HCT116 (cell line): ENCODE data around the gene RGS7. TPM values are rescaled to one million over a fixed set of nuclear protein-coding genes. Genes with fewer than 3 reads are reported as not detected.

Experiments
- ATAC-seq: fragments of 200-7000 bp; cut with Tn5 transposase; 2 replicates; pipeline ENCODE4 v1.9.1; 2020; ENCODE audit warnings: mild to moderate bottlenecking, moderate library complexity
- BruUV-seq: library from RNA; stranded (reverse); fragments of 400-500 nt; replicated peaks from 2 replicates; lab custom pipeline; 2021; lab: Mats Ljungman, UMichigan
- CTCF ChIA-PET: fragments of 300-600 bp; sonication (Branson Sonifier 250); formaldehyde crosslinking; loops from one replicate; lab custom pipeline; 2021; ENCODE audit warnings: antibody characterized with exemption; lab: Charles Lee
- POLR2A ChIA-PET: fragments of 300-600, 350-600 bp; sonication (Branson Sonifier 250); formaldehyde crosslinking; loops from one replicate; lab custom pipeline; 2021; ENCODE audit warnings: antibody characterized with exemption; lab: Charles Lee
- RAD21 ChIA-PET, 2 experiments: fragments of 300-600 bp; sonication (Branson Sonifier 250); formaldehyde crosslinking; loops; one replicate each; lab custom pipeline; 2023; ENCODE audit warnings: low total read pairs in 2 of 2; ENCODE audit not compliant: uncharacterized antibody in 2 of 2, unreplicated experiment in 2 of 2, low non-redundant PET in 1 of 2; lab: Charles Lee
- DNase-seq: peaks from one replicate; pipeline ENCODE4 v3.0.0-alpha.2; 2010; ENCODE audit warnings: low read depth, low spot score
- H2AFZ ChIP-seq: fragments of 200-600 bp; shearing (Covaris generic), sonication (generic); 2 replicates; pipeline ENCODE4 v1.6.1; 2017; ENCODE audit warnings: low read depth, mixed run types, mixed read lengths, antibody characterized with exemption, low read length; ENCODE audit not compliant: poor library complexity, severe bottlenecking
- H3K27ac ChIP-seq: 2 replicates; pipeline ENCODE4 v1.5.1; 2012; ENCODE audit warnings: low read depth, low read length
- H3K27me3 ChIP-seq: fragments of 200-600 bp; sonication (generic); 2 replicates; pipeline ENCODE4 v1.6.1; 2016; ENCODE audit warnings: mixed run types, low read length, mixed read lengths; ENCODE audit not compliant: insufficient read depth
- H3K36me3 ChIP-seq, 2 experiments: fragments of 200-500 bp in 1 of 2; fragments of 200-600 bp in 1 of 2; sonication (Bioruptor generic) in 1 of 2; sonication (generic) in 1 of 2; 2 replicates each; pipeline versions ENCODE4 v1.5.1 to v1.6.1; 2014 to 2016; ENCODE audit warnings: low read length in 2 of 2, inconsistent platforms in 1 of 2, mixed read lengths in 1 of 2, mixed run types in 1 of 2; ENCODE audit not compliant: insufficient read depth in 2 of 2, control insufficient read depth in 1 of 2
- H3K4me1 ChIP-seq, 2 experiments: fragments of 200-600 bp in 1 of 2; sonication (generic) in 1 of 2; 2 replicates each; pipeline versions ENCODE4 v1.5.1 to v1.6.1; 2012 to 2017; ENCODE audit warnings: low read length in 2 of 2, inconsistent platforms in 1 of 2, mild to moderate bottlenecking in 1 of 2, mixed read lengths in 1 of 2, mixed run types in 1 of 2, moderate library complexity in 1 of 2; ENCODE audit not compliant: insufficient read depth in 2 of 2, control insufficient read depth in 1 of 2
- H3K4me2 ChIP-seq: fragments of 200-600 bp; sonication (generic); 2 replicates; pipeline ENCODE4 v1.6.1; 2017; ENCODE audit warnings: mixed run types, low read length, mixed read lengths
- H3K4me3 ChIP-seq, 2 experiments: fragments of 200-600 bp in 1 of 2; sonication (generic) in 1 of 2; replicated peaks in 1 of 2; 2 replicates each; pipeline ENCODE4 v1.5.1; 2011 to 2016; ENCODE audit warnings: low read length in 2 of 2, control low read depth in 1 of 2, low read depth in 1 of 2, mild to moderate bottlenecking in 1 of 2, mixed read lengths in 1 of 2, mixed run types in 1 of 2
- H3K79me2 ChIP-seq: fragments of 200-600 bp; sonication (generic); 2 replicates; pipeline ENCODE4 v1.6.1; 2017; ENCODE audit warnings: mild to moderate bottlenecking, mixed run types, low read length, moderate library complexity, mixed read lengths; ENCODE audit not compliant: insufficient read depth
- H3K9ac ChIP-seq: fragments of 200-600 bp; sonication (generic); 2 replicates; pipeline ENCODE4 v1.6.1; 2016; ENCODE audit warnings: low read length, mixed read lengths
- H3K9me2 ChIP-seq: fragments of 200-600 bp; sonication (generic), shearing (Covaris generic); 2 replicates; pipeline ENCODE4 v1.6.1; 2017; ENCODE audit warnings: mixed run types, mild to moderate bottlenecking, moderate library complexity; ENCODE audit not compliant: insufficient read depth
- H3K9me3 ChIP-seq, 2 experiments: fragments of 200-500 bp in 1 of 2; fragments of 200-600 bp in 1 of 2; sonication (Bioruptor generic) in 1 of 2; sonication (generic) in 1 of 2; 2 replicates each; pipeline ENCODE4 v1.6.1; 2014 to 2017; ENCODE audit warnings: low read length in 2 of 2, mixed read lengths in 2 of 2, inconsistent platforms in 1 of 2, low read depth in 1 of 2, mild to moderate bottlenecking in 1 of 2, mixed run types in 1 of 2, moderate library complexity in 1 of 2; ENCODE audit not compliant: control insufficient read depth in 1 of 2, insufficient read depth in 1 of 2
- H4K20me1 ChIP-seq: fragments of 200-600 bp; sonication (generic), shearing (Covaris generic); 2 replicates; pipeline ENCODE4 v1.6.1; 2017; ENCODE audit warnings: mixed run types, mild to moderate bottlenecking, moderate library complexity; ENCODE audit not compliant: insufficient read depth
- ATF3 ChIP-seq: IDR thresholded peaks from 2 replicates; pipeline ENCODE4 v1.6.1; 2012
- ELF1 ChIP-seq: IDR thresholded peaks from 2 replicates; pipeline ENCODE4 v1.6.1; 2012; ENCODE audit warnings: low read depth, borderline replicate concordance
- FOSL1 ChIP-seq: IDR thresholded peaks from 2 replicates; pipeline ENCODE4 v1.6.1; 2012; ENCODE audit warnings: low read depth
- JUND ChIP-seq: IDR thresholded peaks from 2 replicates; pipeline ENCODE4 v1.6.1; 2012
- MAX ChIP-seq: IDR thresholded peaks from 2 replicates; pipeline ENCODE4 v1.6.1; 2012
- POLR2A ChIP-seq: IDR thresholded peaks from 2 replicates; pipeline ENCODE4 v1.7.0; 2011; ENCODE audit warnings: borderline replicate concordance; ENCODE audit not compliant: insufficient read depth, insufficient read length; ENCODE audit errors: extremely low read depth
- POLR2AphosphoS5 ChIP-seq: IDR thresholded peaks from 2 replicates; pipeline ENCODE4 v1.6.1; 2011; ENCODE audit warnings: mild to moderate bottlenecking, low read depth, low read length, moderate library complexity
- REST ChIP-seq: IDR thresholded peaks from 2 replicates; pipeline ENCODE4 v1.6.1; 2012; ENCODE audit warnings: low read depth
- SP1 ChIP-seq: IDR thresholded peaks from 2 replicates; pipeline ENCODE4 v1.6.1; 2012; ENCODE audit warnings: low read depth
- TCF7L2 ChIP-seq: IDR thresholded peaks from 2 replicates; pipeline ENCODE4 v1.7.0; 2011; ENCODE audit warnings: borderline replicate concordance, inconsistent platforms; ENCODE audit not compliant: insufficient read depth, insufficient read length; ENCODE audit errors: extremely low read depth
- ZBTB33 ChIP-seq: IDR thresholded peaks from 2 replicates; pipeline ENCODE4 v1.6.1; 2011; ENCODE audit warnings: mild to moderate bottlenecking, low read length, moderate library complexity; ENCODE audit not compliant: insufficient replicate concordance; ENCODE audit errors: extremely low read depth
- intact Hi-C: fragments of 100-400 bp; cut with micrococcal nuclease; formaldehyde crosslinking; loops from 2 replicates; pipeline ENCODE4 v1.10.0; 2022
- total RNA-seq: library from RNA; stranded (reverse); gene quantifications from one replicate; pipeline ENCODE4 v1.2.1, GENCODE V29; 2021; ENCODE audit not compliant: unreplicated experiment

RGS7 gene
- total RNA-seq, 1 experiment from 2014 or later, result not detected

GRCh38 chr1:241048622-241049021 is 308.4 kb downstream of the RGS7 start:
- Histone ChIP-seq H3K4me2 (no peak overlapping the region), H2AFZ (no peak overlapping the region), H3K4me3 (no peak overlapping the region), H3K9me2 (no peaks in the 10 kb centered on the region), H3K36me3 (no peaks in the 10 kb centered on the region), H3K9me3 (peaks cover 0 to 3% of the 10 kb centered on the region in 2 experiments; a peak in 2 of 4 replicates), H3K79me2 (no peaks in the 10 kb centered on the region), H3K27ac (no peak overlapping the region), H3K9ac (no peak overlapping the region), H3K27me3 (no peaks in the 10 kb centered on the region), H4K20me1 (no peaks in the 10 kb centered on the region), H3K4me1 (no peaks in the 10 kb centered on the region)
- CTCF ChIA-PET, result no interaction called here
- BruUV-seq, result no TSS peak
- DNase-seq (no peak), ATAC-seq (no peak)
- TF ChIP-seq TCF7L2, result no peak
- TF ChIP-seq REST, result no peak
- TF ChIP-seq ATF3, result no peak
- no peak for TF ChIP-seq MAX
- RAD21 ChIA-PET, result no interaction called here
- POLR2A ChIA-PET, result no interaction called here
- intact Hi-C loops, result no loop called here

- ChIA-PET RAD21 (no interaction called here), POLR2A (no interaction called here), CTCF (no interaction called here)
- intact Hi-C loops, result no loop called here
- no peak overlapping the region for H3K4me3 ChIP-seq
- H3K9ac ChIP-seq, result no peak overlapping the region
- no peak overlapping the region for H3K4me2 ChIP-seq
- H3K27ac ChIP-seq, result no peak overlapping the region
- H3K9me2 ChIP-seq, result no peaks in the 10 kb centered on the region
- no peaks in the 10 kb centered on the region for H3K36me3 ChIP-seq
- no peaks in the 10 kb centered on the region for H4K20me1 ChIP-seq
- ATAC-seq, result no peak
- peaks cover 0 to 9% of the 10 kb centered on the region in 2 experiments; a peak in 2 of 4 replicates for H3K9me3 ChIP-seq
- H3K27me3 ChIP-seq, result no peaks in the 10 kb centered on the region
- H3K79me2 ChIP-seq, result no peaks in the 10 kb centered on the region
- H2AFZ ChIP-seq, result no peak overlapping the region
- DNase-seq, result no peak
- no peaks in the 10 kb centered on the region for H3K4me1 ChIP-seq
- BruUV-seq, result no TSS peak
- TF ChIP-seq POLR2AphosphoS5 (no peak), ATF3 (no peak), POLR2A (no peak), SP1 (no peak), JUND (no peak), ZBTB33 (no peak), ELF1 (no peak), FOSL1 (no peak)
Measured at GRCh38 chr1:241045659-241046058, 311.3 kb downstream of the RGS7 start.
